ENCODE results near the gene MCC.

The MCC gene

DNA sequence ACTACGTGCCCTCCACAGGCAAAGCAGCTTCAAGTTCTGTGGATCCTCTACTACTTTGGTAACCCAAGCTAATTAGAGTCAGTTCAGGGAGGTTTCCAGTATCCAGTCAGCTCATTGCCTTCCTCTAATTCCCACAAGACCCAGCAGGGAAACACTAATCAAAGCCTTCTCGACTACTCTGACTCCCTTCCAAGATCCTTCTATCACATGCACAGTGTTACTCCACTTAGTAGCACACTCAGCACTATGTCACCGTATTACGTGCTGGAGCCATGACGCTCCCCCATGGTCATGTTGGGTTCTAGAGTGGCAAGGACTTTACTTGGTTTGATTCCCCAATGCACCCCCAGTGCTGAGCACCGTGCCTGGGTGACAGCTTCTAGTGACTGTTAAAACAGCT lies 458.6 kb downstream of the MCC start:
- no peak for TF ChIP-seq EZH2phosphoT487 (conservative IDR thresholded peaks at IDR 0.05; ENCODE audit: low read length)
- TF ChIP-seq, protein P1, sequence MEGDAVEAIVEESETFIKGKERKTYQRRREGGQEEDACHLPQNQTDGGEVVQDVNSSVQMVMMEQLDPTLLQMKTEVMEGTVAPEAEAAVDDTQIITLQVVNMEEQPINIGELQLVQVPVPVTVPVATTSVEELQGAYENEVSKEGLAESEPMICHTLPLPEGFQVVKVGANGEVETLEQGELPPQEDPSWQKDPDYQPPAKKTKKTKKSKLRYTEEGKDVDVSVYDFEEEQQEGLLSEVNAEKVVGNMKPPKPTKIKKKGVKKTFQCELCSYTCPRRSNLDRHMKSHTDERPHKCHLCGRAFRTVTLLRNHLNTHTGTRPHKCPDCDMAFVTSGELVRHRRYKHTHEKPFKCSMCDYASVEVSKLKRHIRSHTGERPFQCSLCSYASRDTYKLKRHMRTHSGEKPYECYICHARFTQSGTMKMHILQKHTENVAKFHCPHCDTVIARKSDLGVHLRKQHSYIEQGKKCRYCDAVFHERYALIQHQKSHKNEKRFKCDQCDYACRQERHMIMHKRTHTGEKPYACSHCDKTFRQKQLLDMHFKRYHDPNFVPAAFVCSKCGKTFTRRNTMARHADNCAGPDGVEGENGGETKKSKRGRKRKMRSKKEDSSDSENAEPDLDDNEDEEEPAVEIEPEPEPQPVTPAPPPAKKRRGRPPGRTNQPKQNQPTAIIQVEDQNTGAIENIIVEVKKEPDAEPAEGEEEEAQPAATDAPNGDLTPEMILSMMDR (IDR thresholded peaks at IDR 0.05; ENCODE audit: insufficient read depth, low read length, poor library complexity, severe bottlenecking): no peak
- no peaks in the 10 kb centered on the region for H3K9me3 ChIP-seq (ENCODE audit: insufficient read depth, low read length)
- no peaks in the 10 kb centered on the region for H3K27me3 ChIP-seq (ENCODE audit: low read length)
- H4K20me1 ChIP-seq (ENCODE audit: low read depth, low read length): no peaks in the 10 kb centered on the region
- H3K9ac ChIP-seq (ENCODE audit: low read length): no peak overlapping the region
- no peaks in the 10 kb centered on the region for H3K9me2 ChIP-seq (replicated peaks; ENCODE audit: insufficient read depth, low read length)
- no peaks in the 10 kb centered on the region for H3K79me2 ChIP-seq (ENCODE audit: insufficient read depth, low read length)
- H3K4me3 ChIP-seq (ENCODE audit: insufficient read depth, low read length, poor library complexity, severe bottlenecking): no peak overlapping the region
- no peak overlapping the region for H3K4me2 ChIP-seq (ENCODE audit: low read depth, low read length, poor library complexity, severe bottlenecking)
- no peak overlapping the region for H3K27ac ChIP-seq (ENCODE audit: low read depth, low read length)
- no peaks in the 10 kb centered on the region for H3F3A ChIP-seq (ENCODE audit: insufficient read depth)
- no peak overlapping the region for H2AFZ ChIP-seq (ENCODE audit: low read depth, low read length, severe bottlenecking)
- no peaks in the 10 kb centered on the region for H3K36me3 ChIP-seq (ENCODE audit: low read length)

- Histone ChIP-seq H3F3A (ENCODE audit: insufficient read depth) (no peaks in the 10 kb centered on the region), H3K9me3 (ENCODE audit: insufficient read depth, low read length) (no peaks in the 10 kb centered on the region), H3K9me2 (replicated peaks; ENCODE audit: insufficient read depth, low read length) (no peaks in the 10 kb centered on the region), H3K4me3 (ENCODE audit: insufficient read depth, low read length, poor library complexity, severe bottlenecking) (no peak overlapping the region), H3K9ac (ENCODE audit: low read length) (no peak overlapping the region), H3K4me2 (ENCODE audit: low read depth, low read length, poor library complexity, severe bottlenecking) (no peak overlapping the region), H3K36me3 (ENCODE audit: low read length) (no peaks in the 10 kb centered on the region), H3K79me2 (ENCODE audit: insufficient read depth, low read length) (no peaks in the 10 kb centered on the region), H3K27me3 (ENCODE audit: low read length) (no peaks in the 10 kb centered on the region), H3K27ac (ENCODE audit: low read depth, low read length) (no peak overlapping the region), H2AFZ (ENCODE audit: low read depth, low read length, severe bottlenecking) (no peak overlapping the region), H4K20me1 (ENCODE audit: low read depth, low read length) (no peaks in the 10 kb centered on the region)
- TF ChIP-seq EZH2phosphoT487 (conservative IDR thresholded peaks at IDR 0.05; ENCODE audit: low read length): no peak
- TF ChIP-seq, protein P1 (IDR thresholded peaks at IDR 0.05; ENCODE audit: insufficient read depth, low read length, poor library complexity, severe bottlenecking): no peak
These were observed 460.8 kb downstream of the MCC start for GRCh38 chr5:113027431-113027830.

- no peak overlapping the region for H3K9ac ChIP-seq (ENCODE audit: low read length)
- no peaks in the 10 kb centered on the region for H3K9me3 ChIP-seq (ENCODE audit: insufficient read depth, low read length)
- H3K9me2 ChIP-seq (replicated peaks; ENCODE audit: insufficient read depth, low read length): no peaks in the 10 kb centered on the region
- no peaks in the 10 kb centered on the region for H3K27me3 ChIP-seq (ENCODE audit: low read length)
- H3K36me3 ChIP-seq (ENCODE audit: low read length): no peaks in the 10 kb centered on the region
- H3K4me3 ChIP-seq (ENCODE audit: insufficient read depth, low read length, poor library complexity, severe bottlenecking): no peak overlapping the region
- H2AFZ ChIP-seq (ENCODE audit: low read depth, low read length, severe bottlenecking): no peak overlapping the region
- H4K20me1 ChIP-seq (ENCODE audit: low read depth, low read length): no peaks in the 10 kb centered on the region
- no peak for TF ChIP-seq EZH2phosphoT487 (conservative IDR thresholded peaks at IDR 0.05; ENCODE audit: low read length)
- TF ChIP-seq, protein P1 (IDR thresholded peaks at IDR 0.05; ENCODE audit: insufficient read depth, low read length, poor library complexity, severe bottlenecking): no peak
- no peak overlapping the region for H3K27ac ChIP-seq (ENCODE audit: low read depth, low read length)
- no peak overlapping the region for H3K4me2 ChIP-seq (ENCODE audit: low read depth, low read length, poor library complexity, severe bottlenecking)
- H3K79me2 ChIP-seq (ENCODE audit: insufficient read depth, low read length): no peaks in the 10 kb centered on the region
- H3F3A ChIP-seq (ENCODE audit: insufficient read depth): no peaks in the 10 kb centered on the region; the same call in 1 of the 2 replicates
These were observed 461.2 kb downstream of the MCC start for GRCh38 chr5:113027015-113027414.
